ENCODE data around the gene THTPA.
"Not testable (repeated sequence)": the region's sequence is repeated elsewhere in the genome, so short reads cannot be mapped to it uniquely, and the experiment has no call there.

GRCh38 chr14:23609411-23610089 lies 53.5 kb downstream of the THTPA start:
- TF ChIP-seq CTCF (conservative IDR thresholded peaks at IDR 0.05); EZH2 (IDR thresholded peaks at IDR 0.05; ENCODE audit: low read depth): not testable (repeated sequence)
